Tibial nerve (tissue), 4 donors: Measurements from ENCODE around the gene VSIG1. TPM values are rescaled to one million over a fixed set of nuclear protein-coding genes. Genes with fewer than 3 reads are reported as not detected.

Source experiments
- DNase-seq, 2 donors: peaks; one replicate each; pipeline ENCODE4 v3.0.0-alpha.2; 2019; ENCODE audit warnings: low spot score in 2 of 2
- H3K27ac ChIP-seq, 4 donors: fragments of 200-600 bp; sonication (generic) in 3 of 4; one replicate each; pipeline ENCODE4 v1.5.1; 2017 to 2019; ENCODE audit warnings: mild to moderate bottlenecking in 1 of 4
- H3K27me3 ChIP-seq, 2 donors: fragments of 200-600 bp; sonication (generic) in 1 of 2; one replicate each; pipeline versions ENCODE4 v1.5.1 to v1.6.0; 2017 to 2019
- H3K36me3 ChIP-seq, 3 donors: fragments of 200-600 bp; sonication (generic); one replicate each; pipeline ENCODE4 v1.5.1; 2018 to 2019
- H3K4me1 ChIP-seq, 4 donors: fragments of 200-600 bp; sonication (generic) in 3 of 4; one replicate each; pipeline ENCODE4 v1.5.1; 2017 to 2019
- H3K4me3 ChIP-seq, 4 donors: fragments of 200-600 bp; sonication (generic) in 3 of 4; one replicate each; pipeline ENCODE4 v1.5.1; 2017 to 2019; ENCODE audit warnings: mild to moderate bottlenecking in 1 of 4, moderate library complexity in 1 of 4
- H3K9me3 ChIP-seq, 4 donors: fragments of 200-600 bp; sonication (generic) in 3 of 4; one replicate each; pipeline ENCODE4 v1.5.1; 2017 to 2019
- CTCF ChIP-seq, 5 experiments: fragments of 200-600 bp in 3 of 5; fragments of 450-650 bp in 2 of 5; sonication (generic) in 3 of 5; IDR thresholded peaks; one replicate each; pipeline ENCODE4 v1.5.1; 2016 to 2019; ENCODE audit warnings: antibody characterized with exemption in 5 of 5, mild to moderate bottlenecking in 3 of 5, moderate library complexity in 2 of 5
- EP300 ChIP-seq, 2 donors: sonication (generic); formaldehyde crosslinking; IDR thresholded peaks; one replicate each; pipeline ENCODE4 v1.6.1; 2017; ENCODE audit warnings: antibody characterized with exemption in 2 of 2, mild to moderate bottlenecking in 1 of 2
- POLR2A ChIP-seq, 2 donors: fragments of 450-650 bp; IDR thresholded peaks; one replicate each; pipeline ENCODE4 v1.6.1; 2017; ENCODE audit warnings: antibody characterized with exemption in 2 of 2, mild to moderate bottlenecking in 2 of 2, moderate library complexity in 2 of 2
- WGBS, 2 donors: methylation state at CpG; one replicate each; pipeline ENCODE4 v1.1.5; 2018; 5-methylcytosine and 5-hydroxymethylcytosine counted together
- total RNA-seq, 4 donors: library from RNA; depleted of rRNA; stranded (reverse); fragments of >200 nt; gene quantifications; one replicate each; pipeline ENCODE4 v1.1.0, GENCODE V29; 2016

The VSIG1 gene
- total RNA-seq, 4 donors from 2014 or later: 0.30 TPM; not detected in 3

GRCh38 chrX:108117988-108118387 is 73.1 kb downstream of the VSIG1 start:
- Histone ChIP-seq H3K27ac (no peak overlapping the region), H3K4me3 (no peak overlapping the region), H3K9me3 (no peaks in the 10 kb centered on the region), H3K36me3 (no peaks in the 10 kb centered on the region), H3K27me3 (peaks cover 0 to 15% of the 10 kb centered on the region in 2 donors), H3K4me1 (peaks cover 0 to 4% (median 0%) of the 10 kb centered on the region in 4 donors)
- DNase-seq: no peak
- TF ChIP-seq EP300 (IDR thresholded peaks at IDR 0.05): no peak
- TF ChIP-seq POLR2A (IDR thresholded peaks at IDR 0.05): no peak
- no peak for TF ChIP-seq CTCF (IDR thresholded peaks at IDR 0.05)
- 56 to 64% methylated on average over 3 of the region's 3 CpGs for WGBS, 2 donors

GRCh38 chrX:108121291-108121690 is 76.4 kb downstream of the VSIG1 start:
- Histone ChIP-seq H3K36me3 (no peaks in the 10 kb centered on the region), H3K4me3 (no peak overlapping the region), H3K27me3 (peaks cover 0 to 24% of the 10 kb centered on the region in 2 donors), H3K9me3 (no peaks in the 10 kb centered on the region), H3K4me1 (peaks cover 0 to 4% (median 0%) of the 10 kb centered on the region in 4 donors), H3K27ac (no peak overlapping the region)
- TF ChIP-seq EP300 (IDR thresholded peaks at IDR 0.05) (no peak), CTCF (IDR thresholded peaks at IDR 0.05) (no peak), POLR2A (IDR thresholded peaks at IDR 0.05) (no peak)
- WGBS, 2 donors: 38 to 61% methylated on average over 3 of the region's 3 CpGs
- DNase-seq: no peak

- Histone ChIP-seq H3K27ac (no peak overlapping the region), H3K4me3 (no peak overlapping the region), H3K4me1 (peaks cover 0 to 4% (median 0%) of the 10 kb centered on the region in 4 donors), H3K36me3 (peaks cover 0 to 4% (median 0%) of the 10 kb centered on the region in 3 donors), H3K9me3 (no peaks in the 10 kb centered on the region), H3K27me3 (peaks cover 0 to 19% of the 10 kb centered on the region in 2 donors)
- TF ChIP-seq POLR2A (IDR thresholded peaks at IDR 0.05) (no peak), CTCF (IDR thresholded peaks at IDR 0.05) (no peak), EP300 (IDR thresholded peaks at IDR 0.05) (no peak)
- no peak for DNase-seq
- WGBS, 2 donors: 36 to 61% methylated on average over 2 of the region's 2 CpGs
Observed at GRCh38 chrX:108122748-108123147, 77.9 kb downstream of the VSIG1 start.

- H3K4me3 ChIP-seq: no peak overlapping the region
- DNase-seq: no peak
- WGBS, 2 donors: 82 to 97% methylated on average over 3 of the region's 3 CpGs
- H3K9me3 ChIP-seq: no peaks in the 10 kb centered on the region
- no peak for TF ChIP-seq CTCF (IDR thresholded peaks at IDR 0.05)
- no peak for TF ChIP-seq EP300 (IDR thresholded peaks at IDR 0.05)
- no peak for TF ChIP-seq POLR2A (IDR thresholded peaks at IDR 0.05)
- H3K4me1 ChIP-seq: peaks cover 0 to 4% (median 0%) of the 10 kb centered on the region in 4 donors
- H3K36me3 ChIP-seq: peaks cover 0 to 8% (median 0%) of the 10 kb centered on the region in 3 donors
- H3K27ac ChIP-seq: no peak overlapping the region
- H3K27me3 ChIP-seq: peaks cover 0 to 12% of the 10 kb centered on the region in 2 donors
Observed at GRCh38 chrX:108123591-108124366, 78.9 kb downstream of the VSIG1 start.

GRCh38 chrX:108126661-108127060 is 81.8 kb downstream of the VSIG1 start:
- WGBS, 2 donors: 61 to 89% methylated on average over 2 of the region's 2 CpGs
- Histone ChIP-seq H3K9me3 (no peaks in the 10 kb centered on the region), H3K4me3 (no peak overlapping the region), H3K4me1 (peaks cover 0 to 4% (median 0%) of the 10 kb centered on the region in 4 donors), H3K27me3 (peaks cover 0 to 9% of the 10 kb centered on the region in 2 donors), H3K36me3 (peaks cover 0 to 17% (median 0%) of the 10 kb centered on the region in 3 donors), H3K27ac (no peak overlapping the region)
- no peak for TF ChIP-seq POLR2A (IDR thresholded peaks at IDR 0.05)
- TF ChIP-seq CTCF (IDR thresholded peaks at IDR 0.05): no peak
- no peak for TF ChIP-seq EP300 (IDR thresholded peaks at IDR 0.05)
- no peak for DNase-seq
